Measurements from ENCODE around the gene UGGT2.

GRCh38 chr13:96090240-96091101, 37.3 kb upstream of the UGGT2 start:
- TF ChIP-seq KDM3A (CRISPR knock-in tag; IDR thresholded peaks at IDR 0.05; ENCODE audit: low read depth) (no peak), WIZ (CRISPR knock-in tag; IDR thresholded peaks at IDR 0.05) (no peak), IRF2 (CRISPR knock-in tag; IDR thresholded peaks at IDR 0.05) (no peak), CTCF (CRISPR knock-in tag; IDR thresholded peaks at IDR 0.05) (no peak), POLR2A (IDR thresholded peaks at IDR 0.05; ENCODE audit: insufficient read depth in 1 of 2, low read depth in 2 of 2, low read length in 2 of 2) (no peak), PHF20 (CRISPR knock-in tag; IDR thresholded peaks at IDR 0.05) (no peak), EZH2 (conservative IDR thresholded peaks at IDR 0.05; ENCODE audit: low read depth, low read length) (peak; percentile 41; the same call in 1 of the 2 replicates)
- TF ChIP-seq, protein P1, sequence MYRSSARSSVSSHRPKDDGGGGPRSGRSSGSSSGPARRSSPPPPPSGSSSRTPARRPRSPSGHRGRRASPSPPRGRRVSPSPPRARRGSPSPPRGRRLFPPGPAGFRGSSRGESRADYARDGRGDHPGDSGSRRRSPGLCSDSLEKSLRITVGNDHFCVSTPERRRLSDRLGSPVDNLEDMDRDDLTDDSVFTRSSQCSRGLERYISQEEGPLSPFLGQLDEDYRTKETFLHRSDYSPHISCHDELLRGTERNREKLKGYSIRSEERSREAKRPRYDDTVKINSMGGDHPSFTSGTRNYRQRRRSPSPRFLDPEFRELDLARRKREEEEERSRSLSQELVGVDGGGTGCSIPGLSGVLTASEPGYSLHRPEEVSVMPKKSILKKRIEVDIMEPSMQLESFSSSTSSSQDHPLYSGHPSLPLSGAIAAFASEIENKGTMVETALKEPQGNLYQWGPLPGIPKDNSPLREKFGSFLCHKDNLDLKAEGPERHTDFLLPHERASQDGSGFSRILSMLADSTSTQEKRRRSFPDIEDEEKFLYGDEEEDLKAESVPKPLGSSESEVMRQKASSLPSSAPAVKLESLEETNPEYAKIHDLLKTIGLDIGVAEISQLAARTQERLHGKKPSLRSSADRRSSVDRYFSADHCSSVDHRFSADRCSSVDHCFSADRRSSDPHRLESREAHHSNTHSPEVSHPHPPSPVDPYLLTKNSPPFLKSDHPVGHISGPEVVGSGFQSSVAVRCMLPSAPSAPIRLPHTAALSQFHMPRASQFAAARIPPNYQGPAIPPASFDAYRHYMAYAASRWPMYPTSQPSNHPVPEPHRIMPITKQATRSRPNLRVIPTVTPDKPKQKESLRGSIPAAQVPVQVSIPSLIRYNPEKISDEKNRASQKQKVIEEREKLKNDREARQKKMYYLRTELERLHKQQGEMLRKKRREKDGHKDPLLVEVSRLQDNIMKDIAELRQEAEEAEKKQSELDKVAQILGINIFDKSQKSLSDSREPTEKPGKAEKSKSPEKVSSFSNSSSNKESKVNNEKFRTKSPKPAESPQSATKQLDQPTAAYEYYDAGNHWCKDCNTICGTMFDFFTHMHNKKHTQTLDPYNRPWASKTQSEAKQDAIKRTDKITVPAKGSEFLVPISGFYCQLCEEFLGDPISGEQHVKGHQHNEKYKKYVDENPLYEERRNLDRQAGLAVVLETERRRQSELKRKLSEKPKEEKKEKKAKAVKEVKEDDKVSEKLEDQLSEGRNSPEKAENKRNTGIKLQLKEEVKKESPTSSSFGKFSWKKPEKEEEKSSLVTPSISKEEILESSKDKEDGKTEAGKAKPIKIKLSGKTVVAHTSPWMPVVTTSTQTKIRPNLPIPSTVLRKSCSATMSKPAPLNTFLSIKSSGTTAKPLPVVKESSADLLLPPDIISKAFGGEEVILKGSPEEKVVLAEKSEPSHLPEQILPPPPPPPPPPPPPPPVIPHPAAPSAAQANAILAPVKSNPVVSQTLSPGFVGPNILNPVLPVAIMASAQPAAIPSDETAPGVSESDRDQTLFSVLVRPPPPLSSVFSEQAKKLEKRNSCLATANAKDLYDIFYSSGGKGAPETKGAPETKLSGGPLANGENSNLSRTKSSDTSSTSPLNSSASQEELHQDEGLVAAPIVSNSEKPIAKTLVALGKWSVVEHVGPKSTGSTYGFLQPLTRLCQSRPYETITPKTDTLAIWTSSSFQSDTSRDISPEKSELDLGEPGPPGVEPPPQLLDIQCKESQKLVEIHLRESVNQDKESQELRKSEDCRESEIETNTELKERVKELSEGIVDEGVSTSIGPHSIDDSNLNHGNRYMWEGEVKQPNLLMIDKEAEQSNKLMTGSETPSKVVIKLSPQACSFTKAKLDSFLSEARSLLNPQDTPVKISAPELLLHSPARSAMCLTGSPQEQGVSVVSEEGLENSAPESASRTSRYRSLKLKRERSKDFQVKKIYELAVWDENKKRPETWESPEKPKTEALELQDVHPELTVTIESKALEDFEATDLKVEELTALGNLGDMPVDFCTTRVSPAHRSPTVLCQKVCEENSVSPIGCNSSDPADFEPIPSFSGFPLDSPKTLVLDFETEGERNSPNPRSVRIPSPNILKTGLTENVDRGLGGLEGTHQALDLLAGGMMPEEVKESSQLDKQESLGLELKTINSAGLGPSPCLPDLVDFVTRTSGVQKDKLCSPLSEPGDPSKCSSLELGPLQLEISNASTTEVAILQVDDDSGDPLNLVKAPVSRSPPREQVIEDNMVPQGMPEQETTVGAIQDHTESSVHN (CRISPR knock-in tag; IDR thresholded peaks at IDR 0.05): no peak
